ENCODE results near the gene FSTL4.

The FSTL4 gene

DNA sequence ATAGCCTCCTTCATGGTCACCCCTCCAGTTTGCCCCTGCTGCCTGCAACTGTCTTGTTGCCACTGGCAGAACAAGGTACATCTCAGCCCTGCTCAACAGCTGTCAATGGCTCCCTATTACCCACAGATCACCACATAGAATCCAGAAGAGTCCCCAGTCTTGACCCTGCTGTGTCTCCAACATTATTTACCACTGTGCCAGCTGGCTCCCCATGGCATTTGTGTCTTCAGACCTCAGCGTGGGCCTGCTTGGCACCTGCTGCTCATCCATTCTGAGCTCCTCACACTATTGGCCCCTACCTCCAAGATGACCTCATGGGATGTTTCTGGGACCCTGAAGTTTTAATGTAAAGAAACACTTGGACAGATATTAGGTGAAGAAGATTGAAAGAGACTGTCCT lies 358.7 kb downstream of the FSTL4 start:
- no peak overlapping the region for H3K27ac ChIP-seq
- TF ChIP-seq, protein P1, sequence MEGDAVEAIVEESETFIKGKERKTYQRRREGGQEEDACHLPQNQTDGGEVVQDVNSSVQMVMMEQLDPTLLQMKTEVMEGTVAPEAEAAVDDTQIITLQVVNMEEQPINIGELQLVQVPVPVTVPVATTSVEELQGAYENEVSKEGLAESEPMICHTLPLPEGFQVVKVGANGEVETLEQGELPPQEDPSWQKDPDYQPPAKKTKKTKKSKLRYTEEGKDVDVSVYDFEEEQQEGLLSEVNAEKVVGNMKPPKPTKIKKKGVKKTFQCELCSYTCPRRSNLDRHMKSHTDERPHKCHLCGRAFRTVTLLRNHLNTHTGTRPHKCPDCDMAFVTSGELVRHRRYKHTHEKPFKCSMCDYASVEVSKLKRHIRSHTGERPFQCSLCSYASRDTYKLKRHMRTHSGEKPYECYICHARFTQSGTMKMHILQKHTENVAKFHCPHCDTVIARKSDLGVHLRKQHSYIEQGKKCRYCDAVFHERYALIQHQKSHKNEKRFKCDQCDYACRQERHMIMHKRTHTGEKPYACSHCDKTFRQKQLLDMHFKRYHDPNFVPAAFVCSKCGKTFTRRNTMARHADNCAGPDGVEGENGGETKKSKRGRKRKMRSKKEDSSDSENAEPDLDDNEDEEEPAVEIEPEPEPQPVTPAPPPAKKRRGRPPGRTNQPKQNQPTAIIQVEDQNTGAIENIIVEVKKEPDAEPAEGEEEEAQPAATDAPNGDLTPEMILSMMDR (IDR thresholded peaks at IDR 0.05), result no peak
- TF ChIP-seq ZFX (IDR thresholded peaks at IDR 0.05; ENCODE audit: borderline replicate concordance), result no peak

DNA sequence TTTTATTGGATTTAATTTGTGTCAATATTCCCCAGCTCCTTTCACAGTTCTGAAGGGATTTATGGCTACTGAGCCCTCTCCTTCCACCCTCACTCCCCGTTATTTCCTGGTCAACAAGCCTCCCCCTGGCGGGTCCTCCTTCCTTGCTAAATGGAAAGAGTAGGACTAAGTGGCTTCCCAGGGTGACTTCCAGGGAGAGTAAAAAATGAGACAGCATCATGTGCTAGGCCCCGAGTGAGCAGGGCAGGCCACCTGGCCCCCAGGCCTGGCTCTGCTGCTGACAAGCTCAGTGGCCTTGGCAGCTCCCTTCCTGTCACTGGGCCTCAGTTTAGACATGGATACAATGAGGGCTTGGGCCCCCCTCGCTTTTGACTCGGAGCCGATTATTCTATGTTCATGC lies 359.3 kb downstream of the FSTL4 start:
- H3K27ac ChIP-seq, result no peak overlapping the region
- no peak for TF ChIP-seq ZFX (IDR thresholded peaks at IDR 0.05; ENCODE audit: borderline replicate concordance)
- TF ChIP-seq, protein P1 (IDR thresholded peaks at IDR 0.05), result no peak

DNA sequence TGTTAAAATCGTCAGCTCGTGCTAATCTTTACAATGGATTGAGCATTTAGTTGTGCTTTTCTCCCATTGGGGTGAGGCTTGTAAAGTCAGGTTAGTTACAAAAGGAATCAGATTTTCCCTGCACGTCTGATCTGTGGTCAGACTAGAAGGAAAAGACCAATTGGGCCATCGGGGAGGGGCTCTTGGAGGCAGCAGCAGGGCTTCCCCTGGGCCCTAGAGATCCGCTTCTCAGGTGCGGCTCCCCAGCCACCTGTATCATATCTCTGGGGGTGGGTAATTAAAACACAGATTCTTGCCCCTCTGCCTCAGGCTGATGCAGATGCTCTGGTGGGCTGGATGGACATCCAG lies 360.2 kb downstream of the FSTL4 start:
- TF ChIP-seq, protein P1 (IDR thresholded peaks at IDR 0.05), result no peak
- no peak for TF ChIP-seq ZFX (IDR thresholded peaks at IDR 0.05; ENCODE audit: borderline replicate concordance)
- no peak overlapping the region for H3K27ac ChIP-seq

DNA sequence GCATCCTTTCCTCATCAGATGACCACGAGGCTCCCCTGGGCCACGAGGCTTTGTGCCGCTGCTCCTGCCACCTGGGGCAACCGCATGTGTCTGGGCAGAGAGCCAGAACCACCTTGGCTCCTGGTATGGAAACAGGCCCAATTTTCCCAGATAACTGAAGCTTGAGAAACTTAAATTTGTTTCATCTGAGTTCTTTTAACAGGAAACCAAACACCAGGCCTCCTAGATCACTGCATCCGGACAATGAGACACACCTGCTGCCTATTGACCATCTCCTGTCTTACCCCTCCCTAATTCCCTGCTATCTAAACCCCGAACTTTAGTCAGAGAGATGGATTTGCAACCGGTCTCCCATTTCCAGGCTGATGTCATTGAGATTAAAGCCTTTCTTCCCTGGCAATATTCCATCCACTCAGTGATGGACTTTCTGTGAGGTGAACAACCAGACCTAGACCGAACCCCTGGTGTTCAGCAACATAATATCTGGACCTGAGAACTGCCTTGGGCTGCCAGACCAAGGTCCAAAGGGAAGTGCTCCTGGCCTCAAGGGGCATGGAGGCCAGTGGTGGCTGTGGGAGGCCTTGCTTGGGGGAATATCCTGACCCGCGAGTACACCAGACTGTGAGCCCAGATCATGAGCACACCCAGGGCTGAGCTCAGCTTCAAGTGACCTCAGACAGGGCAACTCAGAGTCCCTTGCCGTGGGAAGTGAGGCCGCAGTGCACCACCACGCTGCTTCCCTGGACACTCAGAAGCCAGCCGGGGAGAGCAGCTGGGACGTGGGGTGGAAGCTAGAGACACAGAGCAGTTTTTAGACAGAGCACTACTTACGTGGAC lies 360.8 kb downstream of the FSTL4 start:
- TF ChIP-seq, protein P1 (IDR thresholded peaks at IDR 0.05), result no peak
- no peak for TF ChIP-seq ZFX (IDR thresholded peaks at IDR 0.05; ENCODE audit: borderline replicate concordance)
- no peak overlapping the region for H3K27ac ChIP-seq

DNA sequence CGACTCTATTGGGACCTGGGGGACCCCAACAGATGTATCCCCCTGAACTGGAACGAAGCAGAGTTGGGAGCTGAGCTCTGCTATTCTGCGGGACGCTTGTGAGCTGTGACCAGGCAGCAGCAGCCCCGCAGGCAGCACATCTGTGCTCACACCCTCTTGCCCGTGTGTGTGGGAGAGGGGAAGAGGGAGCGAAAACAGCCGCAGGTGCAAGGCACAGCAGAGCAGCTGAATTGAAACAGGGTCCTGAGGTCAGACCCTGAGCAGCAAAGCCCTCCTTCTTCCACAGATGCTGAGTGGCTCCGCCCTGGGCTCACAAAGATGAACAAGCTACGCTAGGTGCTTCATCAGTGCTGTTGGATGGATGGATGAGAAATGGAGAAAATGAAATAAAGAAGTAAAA lies 361.8 kb downstream of the FSTL4 start:
- no peak overlapping the region for H3K27ac ChIP-seq
- TF ChIP-seq, protein P1 (IDR thresholded peaks at IDR 0.05), result no peak
- TF ChIP-seq ZFX (IDR thresholded peaks at IDR 0.05; ENCODE audit: borderline replicate concordance), result no peak

DNA sequence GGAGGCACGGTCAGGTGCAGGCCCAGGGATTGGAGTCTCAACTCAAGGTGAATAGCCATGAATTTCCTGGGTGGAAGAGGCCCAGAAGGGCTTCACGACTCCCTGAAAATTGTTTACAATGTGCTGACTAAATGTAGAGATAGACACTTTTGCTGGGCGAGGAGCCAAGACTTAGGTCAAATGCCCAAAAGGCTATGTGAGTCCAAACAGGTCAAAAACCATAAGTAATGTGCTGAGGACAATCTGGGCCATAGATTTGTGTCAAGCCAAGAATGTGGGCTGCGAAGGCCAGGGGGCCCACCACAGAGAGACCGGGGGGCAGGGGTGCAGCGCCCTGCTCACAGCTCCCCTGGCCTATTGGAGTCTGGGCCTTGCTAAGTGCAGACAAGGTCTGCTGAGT lies 362.7 kb downstream of the FSTL4 start:
- TF ChIP-seq ZFX (IDR thresholded peaks at IDR 0.05; ENCODE audit: borderline replicate concordance), result no peak
- TF ChIP-seq, protein P1 (IDR thresholded peaks at IDR 0.05), result no peak
- no peak overlapping the region for H3K27ac ChIP-seq

DNA sequence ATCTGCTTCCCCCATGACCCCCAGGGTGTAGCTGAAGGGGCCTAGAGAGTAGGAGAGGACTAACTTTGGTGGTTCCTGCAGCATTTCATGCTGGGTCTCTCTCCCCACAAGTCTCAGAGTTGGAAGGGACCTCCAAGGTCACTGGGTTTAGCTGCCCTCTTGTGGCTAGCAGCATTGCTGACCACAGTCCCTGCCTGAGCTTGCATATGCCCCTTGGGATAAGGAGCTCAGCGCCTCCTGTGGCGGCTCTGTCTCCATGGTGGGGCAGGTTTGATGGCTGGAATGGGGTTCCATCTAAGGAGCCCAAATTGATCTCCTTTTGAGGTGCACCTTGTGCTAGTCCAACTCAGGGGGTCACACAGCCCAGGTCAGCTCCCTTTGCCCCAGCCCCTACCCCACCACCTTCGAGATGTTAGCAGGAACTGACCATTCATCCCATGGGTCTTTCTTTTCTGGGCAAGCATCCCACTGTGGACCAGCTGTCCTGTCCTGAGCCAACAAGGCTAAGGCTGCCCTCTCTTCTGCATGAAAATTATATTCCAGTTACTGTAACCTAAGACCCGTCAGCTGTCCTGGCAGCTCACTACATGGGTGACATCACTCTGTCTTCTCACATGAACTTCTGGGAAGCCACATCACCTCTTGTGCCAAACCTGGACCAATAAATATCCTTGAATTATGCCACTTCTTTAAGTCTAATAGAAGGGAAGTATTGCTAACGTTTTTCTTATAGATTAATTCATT lies 364.3 kb downstream of the FSTL4 start:
- H3K27ac ChIP-seq, result no peak overlapping the region
- TF ChIP-seq, protein P1 (IDR thresholded peaks at IDR 0.05), result peak; percentile 35
- no peak for TF ChIP-seq ZFX (IDR thresholded peaks at IDR 0.05; ENCODE audit: borderline replicate concordance)
